Activated naive CD4-positive, alpha-beta T cell (primary cell): ENCODE results near the gene SCN4A.
A peak's percentile ranks its signal among the peaks of the same experiment; 100 is the strongest.

Source experiments
- DNase-seq, 4 experiments: peaks; one replicate each; lab custom pipeline; 2025; lab: John Stamatoyannopoulos, UW

The SCN4A gene

DNA sequence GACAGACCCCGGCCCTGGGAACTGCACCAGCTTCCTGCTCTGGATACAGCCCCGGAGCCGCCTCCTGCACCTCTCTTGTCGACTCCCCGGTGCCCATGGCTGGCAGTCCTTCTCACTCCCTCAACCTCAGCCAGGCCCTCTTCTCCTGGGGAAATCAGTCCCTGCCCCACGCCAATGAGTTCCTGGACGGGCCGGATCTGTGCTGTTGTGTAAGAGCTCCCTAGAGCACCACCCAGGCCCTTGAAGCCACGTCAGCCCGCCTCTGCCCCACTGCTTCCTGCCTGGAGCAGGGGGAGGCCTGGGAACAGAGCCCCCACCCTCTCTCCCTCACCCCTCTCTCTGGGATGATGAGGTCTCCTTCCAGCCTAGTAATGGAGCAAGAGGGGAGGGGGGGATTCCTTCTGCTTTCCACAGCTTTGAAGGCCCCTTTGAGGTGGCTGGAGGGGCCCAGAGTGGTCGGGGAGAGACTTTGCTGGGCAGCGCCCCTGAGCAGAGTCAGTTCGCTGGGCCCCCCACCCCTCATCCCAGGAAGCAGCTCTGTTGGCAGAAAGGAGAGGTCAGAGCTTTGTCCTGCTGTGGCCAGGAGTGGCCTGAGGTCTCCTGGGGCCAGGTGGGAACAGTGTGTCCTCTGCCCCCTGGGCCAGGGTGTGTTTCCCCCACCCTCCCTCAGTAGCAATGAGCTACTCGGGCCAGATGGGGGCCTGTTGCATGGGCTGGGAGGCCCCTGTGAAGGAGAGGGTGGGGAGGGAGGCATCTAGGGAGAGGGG is 29.2 kb upstream of the SCN4A start:
- DNase-seq, result no peak

- no peak for DNase-seq
These were observed 28.4 kb upstream of the SCN4A start for GRCh38 chr17:64001091-64001579.

- DNase-seq, result no peak
These were observed 27.2 kb upstream of the SCN4A start for GRCh38 chr17:63999680-64000531.

DNA sequence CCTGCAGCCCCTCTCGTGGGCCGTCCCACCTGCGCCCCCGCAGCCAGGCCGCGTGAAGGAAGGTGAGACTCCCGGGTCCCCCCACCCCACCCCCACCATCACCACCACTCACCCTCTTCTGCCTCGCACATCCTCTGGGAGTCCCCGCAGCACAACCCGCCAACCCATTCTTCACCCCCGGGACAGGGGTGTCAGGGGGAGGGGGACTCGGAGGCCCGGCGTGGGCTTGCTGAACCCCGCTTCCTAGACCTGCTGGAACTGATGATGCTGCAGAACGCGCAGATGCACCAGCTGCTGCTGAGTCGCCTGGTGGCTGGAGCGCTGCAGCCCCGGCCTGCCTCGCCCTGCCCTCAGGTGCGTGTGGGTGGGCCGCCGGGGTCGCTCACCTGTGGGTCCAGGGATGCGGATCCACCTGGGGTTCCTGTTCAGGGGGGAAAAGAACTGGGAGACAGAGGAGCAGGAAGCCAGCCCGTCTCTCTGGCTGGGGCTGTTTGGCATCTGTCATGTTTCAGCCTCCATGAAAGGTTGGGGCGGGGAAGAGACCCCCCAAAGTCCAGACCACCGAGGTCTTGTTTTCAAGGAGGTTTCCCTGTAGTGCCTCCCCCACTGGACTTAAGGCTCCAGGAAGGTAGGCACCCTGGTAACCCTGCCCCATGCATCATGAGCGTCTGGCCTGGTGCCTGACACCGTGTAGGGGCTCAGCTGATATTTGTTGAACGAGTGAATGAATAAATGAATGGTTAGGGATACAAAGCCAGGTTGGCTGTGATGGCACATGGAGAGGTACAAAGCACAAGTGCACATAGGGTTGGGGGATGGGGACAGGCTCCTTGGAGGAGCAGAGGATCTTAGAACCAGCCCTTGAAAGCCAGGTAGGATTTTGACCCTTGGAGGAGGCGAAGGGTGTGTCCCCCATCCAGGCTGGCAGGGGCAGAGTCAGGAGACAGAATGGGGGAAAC is 26.3 kb upstream of the SCN4A start:
- no peak for DNase-seq

DNA sequence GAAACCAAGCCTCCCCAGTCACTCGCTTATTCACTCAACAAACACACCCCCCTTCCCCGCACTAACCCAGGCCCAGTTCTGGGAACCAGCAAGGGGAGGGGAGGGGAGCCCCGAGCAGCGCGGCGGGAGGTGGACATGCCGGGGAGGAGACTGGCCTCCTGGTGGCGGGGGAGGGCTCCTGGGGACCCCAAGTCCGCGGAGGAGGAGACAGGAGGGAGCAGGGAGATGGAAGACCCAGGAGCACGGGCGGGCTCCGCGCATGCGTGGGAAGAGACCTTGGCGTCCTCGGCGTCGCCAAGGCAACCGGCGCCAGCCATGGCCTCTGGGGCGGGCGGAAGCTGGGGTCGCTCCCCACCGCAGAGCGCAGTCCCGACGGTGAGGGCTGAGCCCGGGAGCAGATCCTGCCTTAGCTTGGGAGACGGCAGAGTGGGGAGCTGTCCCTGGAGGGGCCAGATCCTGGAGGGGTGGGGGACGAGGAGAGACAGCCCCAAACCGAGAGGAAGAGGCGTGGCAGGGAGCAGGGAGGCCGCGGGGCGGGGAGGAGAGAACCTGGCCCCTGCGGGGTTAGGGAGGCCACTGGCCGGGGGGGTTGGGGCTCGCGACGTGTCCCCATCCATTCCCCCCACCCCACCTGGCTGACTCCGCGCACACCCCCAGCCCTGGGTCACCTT is 25.5 kb upstream of the SCN4A start, which contains the start of gene PRR29:
TSS of gene PRR29 (plus strand) at position 302 of the 671 bp plus-strand sequence. CDS start at position 316, 14 bp downstream.
- peak in 3 of 4 experiments; percentile 23 to 60 (median 53) for DNase-seq

DNA sequence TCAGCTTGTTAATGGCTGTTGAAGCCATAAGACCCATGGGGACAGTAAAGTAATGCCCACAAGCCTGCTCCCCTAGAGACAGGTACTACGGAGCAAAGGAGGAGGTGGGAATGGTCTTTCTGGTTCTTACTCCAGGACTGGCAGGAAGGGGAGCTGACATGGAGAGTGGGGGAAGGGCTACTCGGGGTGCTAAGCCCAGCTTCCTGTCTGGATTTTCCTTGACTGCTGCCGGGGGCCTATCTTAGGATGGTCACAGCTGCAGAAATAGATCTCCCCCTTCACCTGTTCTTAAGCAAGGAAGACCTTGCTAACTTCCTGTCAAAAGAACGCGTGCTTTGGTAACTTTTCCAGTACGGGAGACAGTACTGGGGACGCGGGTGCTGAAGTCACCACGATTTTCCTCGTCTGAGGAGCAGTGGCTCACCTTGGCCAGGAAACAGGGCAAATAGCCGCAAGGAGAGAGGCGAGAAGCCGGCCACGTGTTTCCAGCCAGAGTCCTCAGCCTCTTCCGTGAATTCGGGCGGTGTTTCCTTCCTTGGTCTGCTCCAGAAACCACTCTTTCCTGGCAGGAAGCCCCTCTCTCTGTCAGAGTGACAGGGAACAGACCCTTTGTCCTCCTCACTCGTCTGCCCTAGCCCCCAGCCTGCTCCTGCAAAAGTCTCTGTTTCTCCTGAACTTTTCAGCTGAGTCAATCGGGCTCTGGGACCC is 24.8 kb upstream of the SCN4A start:
- no peak for DNase-seq

DNA sequence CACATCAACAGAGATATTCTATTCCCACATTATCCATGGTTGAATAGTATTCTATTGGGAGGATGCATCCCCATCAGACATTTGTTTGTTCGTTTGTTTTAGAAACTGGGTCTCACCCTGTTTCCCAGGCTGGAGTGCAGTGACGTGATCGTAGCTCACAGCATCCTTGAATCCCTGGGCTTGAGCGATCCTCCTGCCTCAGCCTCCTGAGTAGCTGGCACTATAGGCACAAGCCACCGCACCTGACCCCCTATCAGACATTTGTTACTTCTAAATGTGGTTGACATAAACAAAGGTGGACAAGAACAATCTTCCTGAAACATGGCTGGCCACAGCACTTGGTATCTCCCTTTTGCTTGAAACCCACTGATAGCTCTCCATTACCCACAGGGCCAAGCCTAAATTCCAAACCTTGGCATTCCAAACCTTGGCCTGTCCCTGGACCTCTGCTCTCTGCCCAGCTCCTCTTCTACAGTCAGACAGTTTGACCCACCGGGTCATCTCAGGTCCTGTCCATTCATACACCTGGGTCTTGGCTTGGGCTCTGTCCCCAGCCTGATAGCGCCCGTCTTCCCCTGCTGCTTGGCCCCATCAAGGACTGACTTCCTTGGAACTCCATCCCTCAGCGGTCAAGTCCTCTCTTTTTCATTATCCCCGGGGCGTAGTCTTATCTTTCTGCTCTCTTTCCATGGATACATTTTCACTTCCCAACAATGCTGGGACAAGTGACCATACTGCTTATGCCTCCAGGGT is 23.9 kb upstream of the SCN4A start:
- no peak for DNase-seq

DNA sequence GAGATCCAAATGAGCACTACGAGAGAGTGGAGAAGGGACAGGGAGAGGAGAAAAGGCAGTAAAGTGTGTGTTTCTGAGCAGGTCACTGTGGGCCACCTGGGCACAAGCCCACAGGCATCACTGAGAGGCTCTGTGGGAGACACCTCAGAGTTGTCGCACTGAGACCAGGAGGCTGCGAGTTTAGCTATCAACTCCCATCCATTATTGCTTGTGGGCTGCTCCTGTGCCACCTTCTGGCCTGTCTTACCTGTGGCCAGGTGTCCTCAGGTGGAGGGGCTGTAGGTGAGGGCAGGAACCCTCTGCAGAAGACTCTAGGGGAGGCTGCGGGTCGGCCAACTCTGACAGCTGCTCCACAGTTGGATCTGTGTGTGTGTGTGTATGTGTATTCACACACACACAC is 22.9 kb upstream of the SCN4A start:
- DNase-seq, result no peak

DNA sequence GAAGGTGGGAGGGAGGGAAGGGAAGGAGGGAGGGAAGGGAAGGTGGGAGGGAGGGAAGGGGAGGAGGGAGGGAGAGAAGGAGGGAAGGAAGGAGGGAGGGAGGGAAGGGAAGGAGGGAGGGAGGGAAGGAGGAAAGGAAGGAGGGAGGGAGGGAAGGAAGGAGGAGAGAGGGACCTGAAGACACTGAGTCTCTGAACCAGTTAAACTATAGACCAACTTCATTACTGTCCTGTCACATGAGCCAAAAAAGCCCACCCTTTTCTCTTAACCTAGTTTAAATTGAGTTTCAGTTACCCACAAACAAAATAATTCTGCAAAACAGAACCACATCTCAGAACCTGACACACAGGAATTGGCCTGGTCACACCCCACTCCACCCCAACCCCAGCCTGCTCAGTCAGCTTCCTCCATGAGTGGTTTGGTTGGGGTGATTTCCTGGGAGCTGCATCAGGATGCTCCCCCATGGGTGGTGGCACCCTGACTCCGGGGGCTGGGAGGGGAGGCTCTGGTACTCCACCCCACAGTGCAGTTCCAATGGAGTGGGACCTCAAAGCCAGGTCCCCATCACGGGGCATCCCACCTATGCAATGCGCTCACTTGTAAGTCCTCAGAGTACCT is 20.8 kb upstream of the SCN4A start:
- DNase-seq, result no peak

- DNase-seq, result no peak
These were observed 18.9 kb upstream of the SCN4A start for GRCh38 chr17:63991611-63992010.

- no peak for DNase-seq
These were observed 17.1 kb upstream of the SCN4A start for GRCh38 chr17:63989622-63990345.

DNA sequence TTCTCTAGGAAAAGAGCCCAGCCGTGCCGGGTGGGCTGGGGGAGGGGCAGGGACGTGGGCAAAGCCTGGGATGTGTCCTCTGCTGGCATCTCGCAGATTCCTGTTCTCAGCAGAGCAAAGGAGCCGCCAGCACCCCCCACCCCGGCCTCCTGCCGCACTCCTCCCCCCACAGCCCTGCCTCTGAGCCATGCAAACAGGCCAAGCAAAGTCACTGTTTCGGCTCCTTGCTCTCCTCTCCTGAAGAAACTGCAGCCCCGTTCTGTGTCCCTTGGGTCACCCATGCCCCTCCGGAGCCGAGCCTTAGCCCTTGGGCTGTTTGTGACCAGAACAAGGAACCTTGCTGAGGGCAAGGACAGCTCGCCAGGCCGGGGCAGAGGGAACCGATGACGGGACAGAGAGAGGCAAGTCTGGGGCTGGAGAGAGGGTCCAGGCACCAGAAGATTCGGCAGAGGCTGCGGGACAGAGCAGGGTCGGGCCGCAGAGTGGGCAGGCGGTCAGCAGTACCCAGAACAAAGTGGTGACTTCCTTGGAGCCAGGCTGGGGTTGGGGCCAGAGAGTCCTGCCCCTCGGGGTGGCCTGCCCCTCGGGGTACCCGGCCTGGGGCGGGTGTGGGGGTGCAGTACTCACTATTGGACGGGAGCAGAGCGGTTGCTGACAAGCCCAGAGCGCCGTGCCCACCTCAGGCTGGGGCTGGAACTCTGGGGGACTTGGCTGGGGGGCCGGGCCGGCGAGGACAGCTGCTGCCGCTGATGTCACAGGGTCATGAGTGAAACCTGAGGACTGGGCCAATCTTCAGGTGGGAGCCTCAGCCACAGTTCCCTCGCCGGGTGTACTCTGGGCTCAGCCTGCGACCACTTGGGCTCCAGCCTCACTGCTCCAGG is 16.3 kb upstream of the SCN4A start:
- no peak for DNase-seq

DNA sequence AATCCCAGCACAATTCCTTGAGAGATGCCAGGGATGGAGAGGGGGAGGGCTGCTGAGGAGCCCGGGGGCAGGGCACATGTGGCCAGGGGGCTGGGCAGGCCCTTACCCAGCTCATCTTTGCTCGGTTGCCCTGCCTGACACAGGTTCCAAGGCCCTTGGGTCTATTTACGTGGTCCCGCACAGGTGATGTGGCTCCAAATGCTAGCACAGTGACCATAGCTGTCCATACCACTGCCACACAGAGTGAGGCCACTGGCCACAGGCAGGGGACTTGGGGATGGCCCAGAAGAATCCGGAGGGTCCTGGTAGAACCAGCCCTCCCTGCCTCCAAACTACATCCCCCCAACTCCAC is 15.4 kb upstream of the SCN4A start:
- no peak for DNase-seq

- no peak for DNase-seq
These were observed 14.8 kb upstream of the SCN4A start for GRCh38 chr17:63987221-63988126.

GRCh38 chr17:63986821-63987220 is 14.1 kb upstream of the SCN4A start:
- DNase-seq, result no peak

DNA sequence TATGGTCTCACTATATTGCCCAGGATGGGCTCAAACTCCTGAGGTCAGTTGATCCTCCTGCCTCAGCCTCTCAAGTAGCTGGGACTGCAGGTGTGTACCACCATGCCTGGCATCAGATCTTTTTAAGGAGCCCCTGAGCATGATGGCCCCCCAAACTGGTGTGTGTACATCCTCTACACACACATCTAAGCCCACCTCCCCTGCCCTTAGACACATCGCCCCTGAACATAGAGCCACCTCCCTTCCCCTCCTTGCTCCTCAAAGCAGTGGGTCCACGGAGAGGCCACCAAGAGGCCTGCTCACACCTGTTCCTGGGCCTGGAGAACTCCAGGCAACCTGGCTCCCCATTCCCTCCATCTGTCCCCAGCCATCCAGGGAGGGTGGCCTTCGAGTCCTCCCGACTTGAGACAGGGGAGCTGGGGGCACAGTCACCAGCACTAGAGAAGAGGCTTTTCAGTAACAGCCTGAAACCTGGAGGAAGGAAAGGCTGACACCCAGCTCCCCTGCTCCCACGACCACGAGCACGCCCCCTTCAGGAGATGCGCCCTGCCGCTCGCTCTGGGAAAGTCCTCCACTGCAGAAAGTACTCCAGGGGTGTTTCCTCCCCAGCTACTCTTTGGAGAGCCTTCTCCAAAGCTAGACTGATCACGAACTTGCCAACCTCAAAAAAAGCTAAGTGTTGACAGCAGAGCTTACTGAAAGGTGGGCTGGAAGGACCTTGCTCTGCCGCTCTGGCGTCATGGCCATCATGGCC is 12.8 kb upstream of the SCN4A start:
- no peak for DNase-seq
